Stomach (tissue), 4 donors: ENCODE data around the gene KCNQ4.

Experiments used
- CTCF ChIP-seq, 7 experiments: fragments of 450-650 bp in 4 of 7; fragments of 200-600 bp in 3 of 7; sonication (generic) in 3 of 7; IDR thresholded peaks; one replicate each; pipeline ENCODE4 v1.5.1; 2016 to 2019; ENCODE audit warnings: antibody characterized with exemption in 7 of 7, control low read depth in 2 of 7, mild to moderate bottlenecking in 1 of 7
- POLR2AphosphoS5 ChIP-seq, 3 donors: sonication (generic); formaldehyde crosslinking; IDR thresholded peaks; one replicate each; pipeline ENCODE4 v1.6.1; 2016; ENCODE audit warnings: antibody characterized with exemption in 3 of 3

- no peak for TF ChIP-seq CTCF (IDR thresholded peaks at IDR 0.05)
- no peak for TF ChIP-seq POLR2AphosphoS5 (IDR thresholded peaks at IDR 0.05)
Observed at GRCh38 chr1:40810927-40811326, 27.3 kb downstream of the KCNQ4 start.
